B cell (primary cell): Measurements from ENCODE around the gene RIF1. TPM values are rescaled to one million over a fixed set of nuclear protein-coding genes. Genes with fewer than 3 reads are reported as not detected.

Source experiments
- ATAC-seq: fragments of 200-7000 bp; cut with Tn5 transposase; one replicate; pipeline ENCODE4 v1.10.0; 2021; ENCODE audit warnings: low read depth, mild to moderate bottlenecking, moderate number of reproducible peaks, moderate library complexity
- CTCF ChIA-PET: fragments of 350-600 bp; sonication (Branson Sonifier 250); formaldehyde crosslinking; loops from one replicate; lab custom pipeline; 2021; ENCODE audit warnings: antibody characterized with exemption, inconsistent platforms; lab: Charles Lee
- POLR2A ChIA-PET: fragments of 350-600 bp; sonication (Branson Sonifier 250); formaldehyde crosslinking; loops from one replicate; lab custom pipeline; 2021; ENCODE audit warnings: antibody characterized with exemption; lab: Charles Lee
- DNase-seq: peaks from one replicate; pipeline ENCODE4 v3.0.0; 2013
- H2AFZ ChIP-seq: 2 replicates; pipeline ENCODE4 v1.6.1; 2012; ENCODE audit warnings: mild to moderate bottlenecking, low read depth, low read length; ENCODE audit not compliant: insufficient read depth, poor library complexity, severe bottlenecking
- H3K27ac ChIP-seq, 2 donors: 1 replicate in 1 of 2; 2 replicates in 1 of 2; pipeline ENCODE4 v1.5.1; 2012 to 2013; ENCODE audit warnings: low read length in 2 of 2, mild to moderate bottlenecking in 2 of 2, moderate library complexity in 1 of 2
- H3K27me3 ChIP-seq, 4 experiments: fragments of 200-600 bp in 1 of 4; sonication (generic) in 1 of 4; replicated peaks in 1 of 4; 1 replicate in 2 of 4; 2 replicates in 2 of 4; pipeline versions ENCODE4 v1.6.1 to v1.7.0; 2013 to 2016; ENCODE audit warnings: low read length in 3 of 4, mild to moderate bottlenecking in 2 of 4, mixed read lengths in 1 of 4, moderate library complexity in 1 of 4; ENCODE audit not compliant: insufficient read depth in 4 of 4, control insufficient read depth in 3 of 4; ENCODE audit errors: control extremely low read depth in 1 of 4
- H3K36me3 ChIP-seq, 2 experiments: replicated peaks in 1 of 2; 1 replicate in 1 of 2; 2 replicates in 1 of 2; pipeline versions ENCODE4 v1.6.1 to v1.7.1; 2013; ENCODE audit warnings: low read length in 1 of 2; ENCODE audit not compliant: insufficient read depth in 2 of 2, control insufficient read depth in 1 of 2; ENCODE audit errors: control extremely low read depth in 1 of 2, extremely low read depth in 1 of 2
- H3K4me1 ChIP-seq, 2 donors: fragments of 200-600 bp in 1 of 2; sonication (generic) in 1 of 2; 1 replicate in 1 of 2; 2 replicates in 1 of 2; pipeline versions ENCODE4 v1.5.1 to v1.6.1; 2013 to 2017; ENCODE audit warnings: low read length in 2 of 2; ENCODE audit not compliant: control insufficient read depth in 2 of 2, insufficient read depth in 2 of 2
- H3K4me2 ChIP-seq: replicated peaks from 2 replicates; pipeline ENCODE3; 2012; ENCODE audit warnings: mild to moderate bottlenecking, low read depth, low read length; ENCODE audit not compliant: poor library complexity, severe bottlenecking
- H3K4me3 ChIP-seq, 5 experiments: fragments of 200-600 bp in 1 of 5; sonication (generic) in 1 of 5; 1 replicate in 3 of 5; 2 replicates in 2 of 5; pipeline versions ENCODE4 v1.5.1 to v1.7.0; 2011 to 2016; ENCODE audit warnings: low read length in 4 of 5, mild to moderate bottlenecking in 4 of 5, low read depth in 2 of 5, control low read depth in 1 of 5, moderate library complexity in 1 of 5; ENCODE audit not compliant: insufficient read depth in 1 of 5; ENCODE audit errors: control extremely low read depth in 1 of 5, extremely low read depth in 1 of 5
- H3K79me2 ChIP-seq: fragments of 200-600 bp; sonication (generic); one replicate; pipeline ENCODE4 v1.6.0; 2016; ENCODE audit warnings: low read length; ENCODE audit not compliant: control insufficient read depth, insufficient read depth
- H3K9ac ChIP-seq: fragments of 200-600 bp; sonication (generic); 2 replicates; pipeline ENCODE4 v1.6.1; 2017; ENCODE audit warnings: mild to moderate bottlenecking, low read length, moderate library complexity
- H3K9me3 ChIP-seq, 3 donors: one replicate each; pipeline versions ENCODE4 v1.6.1 to v1.7.1; 2013; ENCODE audit warnings: low read length in 2 of 3; ENCODE audit not compliant: control insufficient read depth in 2 of 3, insufficient read depth in 1 of 3; ENCODE audit errors: control extremely low read depth in 1 of 3
- H4K20me1 ChIP-seq: 2 replicates; pipeline ENCODE4 v1.6.0; 2012; ENCODE audit warnings: mild to moderate bottlenecking, low read length; ENCODE audit not compliant: insufficient read depth, control insufficient read depth, poor library complexity, severe bottlenecking
- H3K27ac Mint-ChIP-seq: one replicate; pipeline ENCODE4 v1.8.0; 2021; ENCODE audit warnings: mixed read lengths
- H3K27me3 Mint-ChIP-seq: one replicate; pipeline ENCODE4 v1.8.0; 2021; ENCODE audit warnings: mixed read lengths
- H3K4me1 Mint-ChIP-seq: one replicate; pipeline ENCODE4 v1.8.0; 2021; ENCODE audit warnings: mixed read lengths
- H3K4me3 Mint-ChIP-seq: one replicate; pipeline ENCODE4 v1.8.0; 2021; ENCODE audit warnings: mixed read lengths
- H3K9me3 Mint-ChIP-seq: one replicate; pipeline ENCODE4 v1.8.0; 2022; ENCODE audit warnings: mixed read lengths; ENCODE audit not compliant: insufficient read depth
- CTCF ChIP-seq: fragments of 200-600 bp; IDR thresholded peaks from one replicate; pipeline ENCODE4 v1.8.0; 2022; ENCODE audit warnings: antibody characterized with exemption, mild to moderate bottlenecking
- EZH2 ChIP-seq: IDR thresholded peaks from 2 replicates; pipeline ENCODE4 v1.6.1; 2012; ENCODE audit warnings: borderline replicate concordance, low read depth, mild to moderate bottlenecking, moderate library complexity, low read length; ENCODE audit not compliant: insufficient read depth, poor library complexity, severe bottlenecking
- WGBS: methylation state at CpG from one replicate; pipeline ENCODE4 v1.1.5; 2013; ENCODE audit warnings: missing lambda C conversion rate; ENCODE audit not compliant: insufficient coverage; 5-methylcytosine and 5-hydroxymethylcytosine counted together
- intact Hi-C: fragments of 100-400 bp; cut with micrococcal nuclease; formaldehyde crosslinking; loops from one replicate; pipeline ENCODE4 v1.10.0; 2022
- polyA plus RNA-seq: library from polyadenylated mRNA; depleted of rRNA; stranded (reverse); fragments of >200 nt; gene quantifications from 2 replicates; pipeline ENCODE4 v1.2.3, GENCODE V29; 2012
- total RNA-seq, 2 donors: library from RNA; stranded (reverse); fragments of 120-200 nt in 1 of 2; gene quantifications; 1 replicate in 1 of 2; 2 replicates in 1 of 2; pipeline versions ENCODE4 v1.2.3 to v1.2.4, GENCODE V29; 2013 to 2022

RIF1 gene
- total and polyA plus RNA-seq, 2 donors (not counting 1 experiment from before 2014, with no cell fraction given), result 3.3 to 60.5 TPM

GRCh38 chr2:151472966-151473365 lies 63.3 kb downstream of the RIF1 start:
- intact Hi-C loops, result no loop called here
- H3K27me3 ChIP-seq, result no peaks in the 10 kb centered on the region
- H3K79me2 ChIP-seq, result no peaks in the 10 kb centered on the region
- DNase-seq, result no peak
- peaks cover 5 to 51% of the 10 kb centered on the region in 2 experiments for H3K36me3 ChIP-seq
- H3K9me3 ChIP-seq, result no peaks in the 10 kb centered on the region
- H3K9me3 Mint-ChIP-seq, result peaks cover 3% of the 10 kb centered on the region
- no peak for ATAC-seq
- no peak overlapping the region for H3K4me3 ChIP-seq
- ChIA-PET CTCF (no interaction called here), POLR2A (no interaction called here)
- WGBS, result no CpG with 5 or more reads among the region's 3 CpGs
- H3K4me3 Mint-ChIP-seq, result no peak overlapping the region
- TF ChIP-seq EZH2 (no peak), CTCF (no peak)
- no peak overlapping the region for H2AFZ ChIP-seq
- H3K27ac Mint-ChIP-seq, result no peak overlapping the region
- H4K20me1 ChIP-seq, result no peaks in the 10 kb centered on the region
- no peaks in the 10 kb centered on the region for H3K27me3 Mint-ChIP-seq
- H3K4me2 ChIP-seq, result no peak overlapping the region
- H3K4me1 Mint-ChIP-seq, result peaks cover 6% of the 10 kb centered on the region
- H3K4me1 ChIP-seq, result no peaks in the 10 kb centered on the region
- no peak overlapping the region for H3K9ac ChIP-seq
- no peak overlapping the region for H3K27ac ChIP-seq

- POLR2A ChIA-PET, result no interaction called here
- no CpG with 5 or more reads among the region's 2 CpGs for WGBS
- Mint-ChIP-seq H3K9me3 (peaks cover 3% of the 10 kb centered on the region), H3K4me3 (no peak overlapping the region), H3K27me3 (no peaks in the 10 kb centered on the region), H3K4me1 (peaks cover 6% of the 10 kb centered on the region), H3K27ac (no peak overlapping the region)
- H3K27ac ChIP-seq, result no peak overlapping the region
- H3K9ac ChIP-seq, result no peak overlapping the region
- no peak for DNase-seq
- CTCF ChIA-PET, result no interaction called here
- no peaks in the 10 kb centered on the region for H3K9me3 ChIP-seq
- H3K4me1 ChIP-seq, result no peaks in the 10 kb centered on the region
- TF ChIP-seq CTCF (no peak), EZH2 (no peak)
- H3K27me3 ChIP-seq, result no peaks in the 10 kb centered on the region
- H2AFZ ChIP-seq, result no peak overlapping the region
- no peaks in the 10 kb centered on the region for H3K79me2 ChIP-seq
- peaks cover 4 to 32% of the 10 kb centered on the region in 2 experiments for H3K36me3 ChIP-seq
- no peak overlapping the region for H3K4me3 ChIP-seq
- ATAC-seq, result no peak
- no peak overlapping the region for H3K4me2 ChIP-seq
- no peaks in the 10 kb centered on the region for H4K20me1 ChIP-seq
- intact Hi-C loops, result no loop called here
These were observed 65.4 kb downstream of the RIF1 start for GRCh38 chr2:151475071-151475470.
